Muscle layer of colon (tissue), 2 donors: ENCODE measurements around the gene PNPLA2.

ENCODE experiments used
- H3K27ac ChIP-seq: one replicate; pipeline ENCODE4 v1.7.0; 2013; ENCODE audit warnings: low read depth, mild to moderate bottlenecking, low read length, moderate library complexity
- H3K27me3 ChIP-seq, 2 donors: one replicate each; pipeline ENCODE4 v1.7.0; 2013; ENCODE audit warnings: low read length in 2 of 2, mild to moderate bottlenecking in 2 of 2; ENCODE audit not compliant: insufficient read depth in 2 of 2, control insufficient read depth in 1 of 2
- H3K36me3 ChIP-seq: one replicate; pipeline ENCODE4 v1.7.0; 2013; ENCODE audit warnings: mild to moderate bottlenecking, low read length; ENCODE audit not compliant: insufficient read depth
- H3K4me1 ChIP-seq: one replicate; pipeline ENCODE4 v1.7.0; 2013; ENCODE audit warnings: mild to moderate bottlenecking, low read length; ENCODE audit not compliant: insufficient read depth
- H3K4me3 ChIP-seq, 2 donors: one replicate each; pipeline ENCODE4 v1.7.0; 2013; ENCODE audit warnings: low read length in 2 of 2, low read depth in 1 of 2, mild to moderate bottlenecking in 1 of 2, moderate library complexity in 1 of 2
- H3K9ac ChIP-seq: one replicate; pipeline ENCODE4 v1.7.0; 2013; ENCODE audit warnings: low read length
- H3K9me3 ChIP-seq: one replicate; pipeline ENCODE4 v1.7.0; 2013; ENCODE audit warnings: mild to moderate bottlenecking, low read length
- donor health status: abdominal sarcoma.
- donor health status: Adenocarcinoma of cecum.

Gene PNPLA2

GRCh38 chr11:815675-816432 lies 2.9 kb upstream of the PNPLA2 start:
- Histone ChIP-seq H3K9ac (no peak overlapping the region), H3K27me3 (no peaks in the 10 kb centered on the region), H3K36me3 (peaks cover 26% of the 10 kb centered on the region), H3K4me3 (no peak overlapping the region), H3K4me1 (peaks cover 22% of the 10 kb centered on the region), H3K27ac (no peak overlapping the region), H3K9me3 (no peaks in the 10 kb centered on the region)

- H3K27ac ChIP-seq, result no peak overlapping the region
- H3K9me3 ChIP-seq, result no peaks in the 10 kb centered on the region
- no peak overlapping the region for H3K9ac ChIP-seq
- peaks cover 20% of the 10 kb centered on the region for H3K36me3 ChIP-seq
- no peak overlapping the region for H3K4me3 ChIP-seq
- H3K4me1 ChIP-seq, result peaks cover 22% of the 10 kb centered on the region
- no peaks in the 10 kb centered on the region for H3K27me3 ChIP-seq
Measured at GRCh38 chr11:816433-816779, 2.3 kb upstream of the PNPLA2 start.

GRCh38 chr11:819129-819931 lies 616 bp downstream of the PNPLA2 start:
- H3K27me3 ChIP-seq, result no peaks in the 10 kb centered on the region
- no peaks in the 10 kb centered on the region for H3K9me3 ChIP-seq
- peak overlapping the region; percentile 77 to 81 for H3K4me3 ChIP-seq
- peaks cover 6% of the 10 kb centered on the region for H3K36me3 ChIP-seq
- peak overlapping the region; percentile 93 for H3K27ac ChIP-seq
- H3K4me1 ChIP-seq, result peaks cover 22% of the 10 kb centered on the region
- peak overlapping the region; percentile 68 for H3K9ac ChIP-seq

- peak overlapping the region; percentile 57 for H3K9ac ChIP-seq
- H3K9me3 ChIP-seq, result no peaks in the 10 kb centered on the region
- peak overlapping the region; percentile 93 for H3K27ac ChIP-seq
- H3K4me3 ChIP-seq, result peak overlapping the region; percentile 77 to 81
- H3K36me3 ChIP-seq, result peaks cover 13% of the 10 kb centered on the region
- peaks cover 2 to 7% of the 10 kb centered on the region in 2 donors for H3K27me3 ChIP-seq
- peaks cover 22% of the 10 kb centered on the region for H3K4me1 ChIP-seq
Measured at GRCh38 chr11:819943-820649, 1.4 kb downstream of the PNPLA2 start.

GRCh38 chr11:820655-821511 lies 2.2 kb downstream of the PNPLA2 start:
- H3K36me3 ChIP-seq, result peaks cover 21% of the 10 kb centered on the region
- peaks cover 22% of the 10 kb centered on the region for H3K4me1 ChIP-seq
- no peaks in the 10 kb centered on the region for H3K9me3 ChIP-seq
- H3K27ac ChIP-seq, result peak overlapping the region; percentile 93
- H3K27me3 ChIP-seq, result peaks cover 10 to 15% of the 10 kb centered on the region in 2 donors
- H3K9ac ChIP-seq, result peak overlapping the region; percentile 57
- H3K4me3 ChIP-seq, result peak overlapping the region; percentile 77 to 81

- Histone ChIP-seq H3K9me3 (no peaks in the 10 kb centered on the region), H3K4me1 (peaks cover 22% of the 10 kb centered on the region), H3K27ac (no peak overlapping the region), H3K4me3 (no peak overlapping the region), H3K9ac (no peak overlapping the region), H3K36me3 (peaks cover 21% of the 10 kb centered on the region), H3K27me3 (peaks cover 11 to 23% of the 10 kb centered on the region in 2 donors)
Measured at GRCh38 chr11:821512-822371, 3.0 kb downstream of the PNPLA2 start.

GRCh38 chr11:823441-824291 lies 5.0 kb downstream of the PNPLA2 start:
- Histone ChIP-seq H3K27me3 (peaks cover 28 to 43% of the 10 kb centered on the region in 2 donors), H3K27ac (no peak overlapping the region), H3K4me1 (peaks cover 21% of the 10 kb centered on the region), H3K9me3 (no peaks in the 10 kb centered on the region), H3K36me3 (peaks cover 21% of the 10 kb centered on the region), H3K9ac (no peak overlapping the region), H3K4me3 (no peak overlapping the region)

- Histone ChIP-seq H3K4me1 (peaks cover 25% of the 10 kb centered on the region), H3K4me3 (no peak overlapping the region), H3K27me3 (peaks cover 34 to 50% of the 10 kb centered on the region in 2 donors), H3K27ac (no peak overlapping the region), H3K9me3 (no peaks in the 10 kb centered on the region), H3K36me3 (peaks cover 21% of the 10 kb centered on the region), H3K9ac (no peak overlapping the region)
Measured at GRCh38 chr11:824292-824880, 5.7 kb downstream of the PNPLA2 start.

GRCh38 chr11:824942-825341 lies 6.2 kb downstream of the PNPLA2 start:
- peaks cover 36 to 55% of the 10 kb centered on the region in 2 donors for H3K27me3 ChIP-seq
- H3K4me3 ChIP-seq, result no peak overlapping the region
- peaks cover 21% of the 10 kb centered on the region for H3K36me3 ChIP-seq
- no peak overlapping the region for H3K9ac ChIP-seq
- no peak overlapping the region for H3K27ac ChIP-seq
- peaks cover 31% of the 10 kb centered on the region for H3K4me1 ChIP-seq
- H3K9me3 ChIP-seq, result no peaks in the 10 kb centered on the region
